Epithelial cell of esophagus (primary cell): ENCODE results near the gene UGT2B11.
"Not testable (repeated sequence)": the region's sequence is repeated elsewhere in the genome, so short reads cannot be mapped to it uniquely, and the experiment has no call there.

Source experiments
- DNase-seq: peaks from one replicate; pipeline ENCODE4 v3.0.0; 2010; ENCODE audit warnings: low read depth
- H3K4me3 ChIP-seq: 2 replicates; pipeline ENCODE4 v1.5.1; 2011; ENCODE audit warnings: mild to moderate bottlenecking, low read length, control low read depth
- CTCF ChIP-seq: IDR thresholded peaks from 2 replicates; pipeline ENCODE4 v1.5.1; 2011; ENCODE audit warnings: low read depth, mild to moderate bottlenecking, low read length, control low read depth, inconsistent platforms; ENCODE audit not compliant: insufficient read depth; ENCODE audit errors: missing control alignments

The UGT2B11 gene

GRCh38 chr4:69210911-69211310 lies 3.6 kb downstream of the UGT2B11 start:
- H3K4me3 ChIP-seq = no peak overlapping the region
- no peak for TF ChIP-seq CTCF
- DNase-seq = no peak

- H3K4me3 ChIP-seq, DNase-seq: not testable (repeated sequence)
Observed at GRCh38 chr4:69198506-69198905, 16.0 kb downstream of the UGT2B11 start.

GRCh38 chr4:69196209-69196965 lies 18.2 kb downstream of the UGT2B11 start:
- no peak overlapping the region for H3K4me3 ChIP-seq
- TF ChIP-seq CTCF = no peak
- DNase-seq = no peak

GRCh38 chr4:69194166-69194565 lies 20.4 kb downstream of the UGT2B11 start:
- no peak for TF ChIP-seq CTCF
- H3K4me3 ChIP-seq = no peak overlapping the region
- DNase-seq = no peak

GRCh38 chr4:69191905-69192304 lies 22.6 kb downstream of the UGT2B11 start:
- DNase-seq, H3K4me3 ChIP-seq: not testable (repeated sequence)

- not testable (repeated sequence) for DNase-seq, H3K4me3 ChIP-seq
Observed at GRCh38 chr4:69190621-69191020, 23.9 kb downstream of the UGT2B11 start.

- not testable (repeated sequence) for DNase-seq, H3K4me3 ChIP-seq
Observed at GRCh38 chr4:69181519-69182169, 32.9 kb downstream of the UGT2B11 start.

- not testable (repeated sequence) for DNase-seq, H3K4me3 ChIP-seq
Observed at GRCh38 chr4:69179817-69180216, 34.7 kb downstream of the UGT2B11 start.

- not testable (repeated sequence) for H3K4me3 ChIP-seq, DNase-seq
Observed at GRCh38 chr4:69178751-69179205, 35.8 kb downstream of the UGT2B11 start.

- H3K4me3 ChIP-seq = not testable (repeated sequence)
- peak; percentile 61 for TF ChIP-seq CTCF
- DNase-seq = peak; percentile 39
Observed at GRCh38 chr4:69170233-69171134, 44.1 kb downstream of the UGT2B11 start.

- not testable (repeated sequence) for DNase-seq, H3K4me3 ChIP-seq
Observed at GRCh38 chr4:69169171-69169570, 45.4 kb downstream of the UGT2B11 start.
